ENCODE data around the gene ASB8.
A peak's percentile ranks its signal among the peaks of the same experiment; 100 is the strongest.

ASB8 gene

DNA sequence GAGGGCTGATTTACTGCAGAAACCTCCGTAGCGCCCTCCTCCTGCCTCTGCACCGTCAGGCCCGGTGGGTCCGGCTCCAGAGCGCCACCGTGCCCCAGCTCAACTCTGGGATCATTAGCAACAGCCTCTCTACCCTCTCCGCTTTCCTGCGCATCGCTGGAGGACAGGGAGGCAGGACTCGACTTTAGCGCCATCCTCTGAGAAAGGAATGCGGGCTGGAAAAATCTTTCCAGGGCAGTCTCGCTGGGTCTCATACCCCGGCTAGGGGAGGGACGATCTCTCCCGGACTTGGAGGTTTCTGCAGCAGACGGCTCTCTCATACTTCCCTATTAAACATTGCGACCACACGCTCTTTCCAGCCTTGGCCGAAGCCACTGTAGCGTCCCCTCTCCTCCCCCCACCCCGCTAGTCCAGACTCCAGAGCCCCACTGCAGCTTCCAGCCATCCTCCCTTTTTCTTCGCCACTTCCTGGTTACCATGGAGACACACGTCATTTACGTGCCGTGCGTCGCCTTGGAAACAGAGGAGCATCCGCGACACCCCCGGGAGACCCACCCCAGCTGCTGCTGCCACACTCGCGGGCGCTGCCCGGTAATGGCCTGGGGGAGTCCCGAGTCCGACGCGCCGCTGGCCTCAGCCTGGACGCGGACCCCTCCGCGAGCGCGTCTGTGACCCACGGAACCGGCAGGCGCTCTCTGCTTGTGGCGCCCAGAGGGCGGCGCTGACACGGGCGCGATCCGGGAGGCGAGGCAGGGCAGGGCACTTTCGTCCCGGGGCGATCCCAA is 26.0 kb upstream of the ASB8 start, which contains the start of gene CCDC184:
TSS of gene CCDC184 (plus strand) at position 554 of the 785 bp plus-strand sequence. CDS start 479 bp downstream, outside the sequence.
- TF ChIP-seq, protein P1, sequence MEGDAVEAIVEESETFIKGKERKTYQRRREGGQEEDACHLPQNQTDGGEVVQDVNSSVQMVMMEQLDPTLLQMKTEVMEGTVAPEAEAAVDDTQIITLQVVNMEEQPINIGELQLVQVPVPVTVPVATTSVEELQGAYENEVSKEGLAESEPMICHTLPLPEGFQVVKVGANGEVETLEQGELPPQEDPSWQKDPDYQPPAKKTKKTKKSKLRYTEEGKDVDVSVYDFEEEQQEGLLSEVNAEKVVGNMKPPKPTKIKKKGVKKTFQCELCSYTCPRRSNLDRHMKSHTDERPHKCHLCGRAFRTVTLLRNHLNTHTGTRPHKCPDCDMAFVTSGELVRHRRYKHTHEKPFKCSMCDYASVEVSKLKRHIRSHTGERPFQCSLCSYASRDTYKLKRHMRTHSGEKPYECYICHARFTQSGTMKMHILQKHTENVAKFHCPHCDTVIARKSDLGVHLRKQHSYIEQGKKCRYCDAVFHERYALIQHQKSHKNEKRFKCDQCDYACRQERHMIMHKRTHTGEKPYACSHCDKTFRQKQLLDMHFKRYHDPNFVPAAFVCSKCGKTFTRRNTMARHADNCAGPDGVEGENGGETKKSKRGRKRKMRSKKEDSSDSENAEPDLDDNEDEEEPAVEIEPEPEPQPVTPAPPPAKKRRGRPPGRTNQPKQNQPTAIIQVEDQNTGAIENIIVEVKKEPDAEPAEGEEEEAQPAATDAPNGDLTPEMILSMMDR (IDR thresholded peaks at IDR 0.05; ENCODE audit: low read depth, low read length, missing control alignments) = peak; percentile 25
- peak; percentile 63 for DNase-seq (ENCODE audit: extremely low read depth, low read depth)
- peak within 1 kb of the TSS; percentile 56 for H3K4me3 ChIP-seq (replicated peaks; ENCODE audit: low read depth, low read length)

DNA sequence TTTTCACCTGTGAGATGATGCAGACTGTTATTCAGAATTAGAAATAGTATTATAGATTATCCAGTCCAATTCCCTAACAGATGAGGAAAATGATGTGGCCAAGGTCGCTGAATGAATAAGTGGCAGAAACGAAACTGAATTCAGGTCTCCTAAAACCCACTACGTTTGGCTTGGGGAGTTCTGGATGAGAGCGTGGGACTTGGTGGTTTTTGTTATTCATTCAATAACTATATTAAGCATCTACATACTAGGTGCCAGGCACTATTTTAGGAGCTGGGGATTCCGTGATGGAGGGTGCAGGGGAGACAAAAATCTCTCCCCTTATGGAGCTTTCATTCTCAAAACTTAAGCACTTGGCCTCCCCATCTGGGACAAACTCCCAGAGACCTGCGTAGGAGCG is 25.3 kb upstream of the ASB8 start:
- peak overlapping the region; percentile 56 for H3K4me3 ChIP-seq (replicated peaks; ENCODE audit: low read depth, low read length)
- TF ChIP-seq, protein P1 (IDR thresholded peaks at IDR 0.05; ENCODE audit: low read depth, low read length, missing control alignments) = no peak

DNA sequence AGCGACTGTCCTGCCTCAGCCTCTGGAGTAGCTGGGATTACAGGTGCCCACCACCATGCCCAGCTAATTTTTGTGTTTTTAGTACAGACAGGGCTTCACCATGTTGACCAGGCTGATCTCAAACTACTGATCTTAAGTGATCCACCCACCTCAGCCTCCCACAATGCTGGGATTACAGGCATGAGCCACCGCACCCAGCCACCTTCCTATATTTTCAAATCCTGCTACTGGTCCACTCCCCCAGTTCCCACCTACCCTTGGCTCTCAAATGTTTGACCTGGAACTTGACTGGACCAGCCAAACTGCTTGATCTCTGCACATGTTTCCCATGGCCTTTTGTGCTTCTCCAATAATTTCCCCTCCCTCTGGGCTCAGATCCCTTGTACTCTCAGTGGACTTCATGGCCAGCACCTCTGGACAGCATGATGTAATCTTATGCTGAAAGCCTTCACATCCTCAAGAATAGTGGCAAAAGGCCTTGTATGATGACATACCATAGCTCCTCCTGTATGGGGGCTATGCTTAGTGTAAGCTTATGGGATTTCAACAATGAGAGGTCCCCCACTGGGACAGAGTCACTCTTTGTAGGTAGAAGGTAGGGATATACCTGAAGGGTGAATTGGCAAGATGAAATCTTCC is 23.7 kb upstream of the ASB8 start:
- TF ChIP-seq, protein P1 (IDR thresholded peaks at IDR 0.05; ENCODE audit: low read depth, low read length, missing control alignments) = no peak
- no peak for DNase-seq (ENCODE audit: extremely low read depth, low read depth)
- no peak overlapping the region for H3K4me3 ChIP-seq (replicated peaks; ENCODE audit: low read depth, low read length)

More for the DNA sequence above, 25.3 kb upstream of the ASB8 start:
- DNase-seq (ENCODE audit: extremely low read depth, low read depth) = no peak

DNA sequence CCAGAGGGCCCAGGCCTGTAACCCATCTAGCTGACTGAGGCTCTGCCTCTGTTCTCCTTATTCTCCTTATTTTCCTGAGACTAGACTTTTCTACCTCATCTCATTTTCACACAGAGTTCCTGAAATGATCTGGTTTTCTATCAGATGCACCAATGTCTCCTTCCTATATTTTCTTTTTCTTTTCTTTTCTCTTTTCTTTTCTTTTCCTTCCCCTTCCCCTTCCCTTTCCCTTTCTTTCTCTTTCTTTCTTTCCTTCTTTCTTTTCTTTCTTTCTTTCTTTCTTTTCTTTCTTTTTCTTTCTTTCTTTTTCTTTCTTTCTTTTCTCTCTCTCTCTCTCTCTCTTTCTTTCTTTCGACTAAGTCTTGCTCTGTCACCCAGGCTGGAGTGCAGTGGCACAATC is 23.1 kb upstream of the ASB8 start:
- no peak overlapping the region for H3K4me3 ChIP-seq (replicated peaks; ENCODE audit: low read depth, low read length)
- TF ChIP-seq, protein P1 (IDR thresholded peaks at IDR 0.05; ENCODE audit: low read depth, low read length, missing control alignments) = no peak
- DNase-seq (ENCODE audit: extremely low read depth, low read depth) = no peak

DNA sequence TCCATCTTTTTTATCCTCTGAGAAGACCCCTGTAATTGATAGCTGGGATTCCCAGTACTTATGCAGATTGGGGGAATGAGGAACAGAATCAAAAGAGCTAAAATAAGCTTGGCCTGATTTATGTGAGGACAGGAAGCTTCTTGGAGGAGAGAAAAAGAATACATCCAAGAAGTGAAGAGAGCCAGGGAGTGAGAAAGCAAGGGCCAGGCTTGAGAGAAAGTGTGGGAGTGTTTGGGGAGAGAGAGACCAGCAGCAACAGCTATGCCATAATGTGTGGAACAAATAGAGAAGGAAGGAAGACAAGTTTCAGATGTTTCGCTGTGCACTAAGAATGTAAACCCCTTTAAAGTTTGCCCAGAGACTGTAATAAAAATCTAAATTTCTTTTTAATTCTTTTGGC is 22.2 kb upstream of the ASB8 start:
- TF ChIP-seq, protein P1 (IDR thresholded peaks at IDR 0.05; ENCODE audit: low read depth, low read length, missing control alignments) = no peak
- no peak overlapping the region for H3K4me3 ChIP-seq (replicated peaks; ENCODE audit: low read depth, low read length)
- DNase-seq (ENCODE audit: extremely low read depth, low read depth) = no peak

DNA sequence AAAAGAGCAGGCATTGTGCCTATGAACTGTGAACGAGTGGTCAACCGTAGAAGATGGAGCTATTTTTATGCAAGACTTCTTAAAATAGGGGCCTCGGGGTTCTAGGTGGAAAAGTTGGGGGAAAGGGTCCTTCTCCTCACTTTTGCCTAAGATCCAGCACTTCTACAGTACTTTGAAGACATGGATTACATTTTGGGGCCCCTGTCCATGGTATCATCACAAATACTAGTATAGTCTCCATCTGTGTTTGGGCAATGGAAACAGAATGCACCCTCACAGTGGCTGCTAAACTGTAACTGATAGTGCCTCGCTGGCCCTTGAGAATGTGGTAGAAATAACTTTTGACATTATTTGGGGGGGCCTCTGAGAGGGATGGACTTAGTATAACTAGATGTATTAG is 20.7 kb upstream of the ASB8 start:
- no peak for DNase-seq (ENCODE audit: extremely low read depth, low read depth)
- no peak overlapping the region for H3K4me3 ChIP-seq (replicated peaks; ENCODE audit: low read depth, low read length)
- TF ChIP-seq, protein P1 (IDR thresholded peaks at IDR 0.05; ENCODE audit: low read depth, low read length, missing control alignments) = no peak

Measured in HFF-Myc (cell line).